DMS 273 (cell line): ENCODE data around the gene RAB11FIP2.
A peak's percentile ranks its signal among the peaks of the same experiment; 100 is the strongest.

Experiments
- DNase-seq: peaks from one replicate; lab custom pipeline; 2025; ENCODE audit not compliant: unreplicated experiment; lab: John Stamatoyannopoulos, UW

The RAB11FIP2 gene

GRCh38 chr10:118034791-118035261 lies 11.9 kb downstream of the RAB11FIP2 start:
- DNase-seq, result no peak

- DNase-seq, result peak; percentile 5
Observed at GRCh38 chr10:118033905-118034304, 12.8 kb downstream of the RAB11FIP2 start.

GRCh38 chr10:118032564-118032963 lies 14.2 kb downstream of the RAB11FIP2 start:
- no peak for DNase-seq

GRCh38 chr10:118031351-118032075 lies 15.2 kb downstream of the RAB11FIP2 start:
- no peak for DNase-seq

- no peak for DNase-seq
Observed at GRCh38 chr10:118028619-118029018, 18.1 kb downstream of the RAB11FIP2 start.

GRCh38 chr10:118027397-118027796 lies 19.3 kb downstream of the RAB11FIP2 start:
- no peak for DNase-seq

- DNase-seq, result no peak
Observed at GRCh38 chr10:118026936-118027335, 19.8 kb downstream of the RAB11FIP2 start.

GRCh38 chr10:118020365-118020764 lies 26.4 kb downstream of the RAB11FIP2 start:
- no peak for DNase-seq

GRCh38 chr10:118017850-118018249 lies 28.9 kb downstream of the RAB11FIP2 start:
- no peak for DNase-seq

GRCh38 chr10:118017071-118017740 lies 29.5 kb downstream of the RAB11FIP2 start:
- DNase-seq, result no peak

GRCh38 chr10:118012952-118013525 lies 33.7 kb downstream of the RAB11FIP2 start:
- peak; percentile 8 for DNase-seq

- peak; percentile 83 for DNase-seq
Observed at GRCh38 chr10:118007773-118008172, 39.0 kb downstream of the RAB11FIP2 start.

GRCh38 chr10:118003126-118003525 lies 43.6 kb downstream of the RAB11FIP2 start:
- DNase-seq, result peak; percentile 11

- DNase-seq, result no peak
Observed at GRCh38 chr10:118002581-118002980, 44.2 kb downstream of the RAB11FIP2 start.

GRCh38 chr10:117997673-117998072 lies 49.1 kb downstream of the RAB11FIP2 start:
- DNase-seq, result no peak

GRCh38 chr10:117996709-117997108 lies 50.0 kb downstream of the RAB11FIP2 start:
- DNase-seq, result no peak

- no peak for DNase-seq
Observed at GRCh38 chr10:117994771-117995170, 52.0 kb downstream of the RAB11FIP2 start.

GRCh38 chr10:117993166-117993565 lies 53.6 kb downstream of the RAB11FIP2 start:
- no peak for DNase-seq

GRCh38 chr10:117991701-117992100 lies 55.0 kb downstream of the RAB11FIP2 start:
- DNase-seq, result no peak

- DNase-seq, result no peak
Observed at GRCh38 chr10:117989962-117990361, 56.8 kb downstream of the RAB11FIP2 start.

- no peak for DNase-seq
Observed at GRCh38 chr10:117988814-117989213, 57.9 kb downstream of the RAB11FIP2 start.
